Stimulated activated CD8-positive, alpha-beta memory T cell treated with anti-CD3 and anti-CD28 coated beads, Interleukin-12 subunit alpha, Interleukin-12 subunit beta, amount 100 ng/mL, for 4 hours (primary cell): ENCODE results near the gene CAPN2.
"Not testable (repeated sequence)": the region's sequence is repeated elsewhere in the genome, so short reads cannot be mapped to it uniquely, and the experiment has no call there.

Experiments used
- DNase-seq: peaks from one replicate; pipeline ENCODE4 v3.0.0-alpha.2; 2020; ENCODE audit warnings: low read depth

The CAPN2 gene

DNA sequence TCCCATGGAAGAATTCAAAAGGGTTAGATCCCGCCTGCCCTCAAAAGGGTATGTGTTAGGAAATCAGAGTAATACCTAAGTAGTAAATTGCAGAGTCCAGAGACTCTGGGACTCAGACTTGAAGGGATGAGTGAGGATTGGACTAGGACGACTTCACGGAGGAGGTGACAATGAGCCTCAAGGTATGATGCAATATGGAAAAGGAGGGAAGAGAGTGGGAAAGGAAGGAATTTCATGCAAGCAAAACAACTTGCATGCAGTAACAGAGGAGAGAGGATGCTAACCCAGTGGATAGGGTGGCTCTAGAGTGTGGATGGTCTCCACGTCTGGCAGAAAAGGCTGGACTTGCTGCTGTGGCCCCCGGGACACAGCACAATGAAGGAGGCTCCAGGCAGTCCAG lies 4.8 kb downstream of the CAPN2 start:
- no peak for DNase-seq

DNA sequence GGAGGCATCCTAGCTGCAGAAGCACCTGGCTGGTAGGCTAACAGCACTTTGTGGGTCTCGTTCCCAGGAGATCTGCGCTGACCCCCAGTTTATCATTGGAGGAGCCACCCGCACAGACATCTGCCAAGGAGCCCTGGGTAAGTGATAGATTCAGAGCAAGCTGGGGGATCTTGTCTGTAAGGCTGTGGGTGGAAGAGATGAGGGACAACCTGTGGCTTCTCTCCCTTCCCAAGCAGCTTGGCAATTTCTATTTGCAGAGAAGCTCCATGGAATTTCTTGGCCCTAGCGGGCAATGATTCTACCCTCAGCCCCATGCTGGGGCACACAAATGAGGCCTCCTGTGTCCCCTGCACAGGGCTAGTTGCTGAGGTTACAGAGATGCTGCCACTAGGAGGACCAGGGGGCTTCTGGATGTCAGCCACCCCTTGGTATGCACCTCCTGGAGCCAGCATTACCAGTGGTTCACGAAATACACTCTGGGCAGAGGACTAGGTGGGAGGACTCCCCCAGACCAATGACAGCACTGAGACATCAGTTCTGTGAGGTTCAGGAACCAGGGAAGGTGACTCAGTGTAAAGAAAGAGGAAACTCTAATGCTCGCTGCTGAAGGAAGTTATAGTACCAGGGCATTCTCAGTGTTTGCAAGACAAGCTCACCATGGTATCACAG lies 5.5 kb downstream of the CAPN2 start:
- DNase-seq, result no peak

DNA sequence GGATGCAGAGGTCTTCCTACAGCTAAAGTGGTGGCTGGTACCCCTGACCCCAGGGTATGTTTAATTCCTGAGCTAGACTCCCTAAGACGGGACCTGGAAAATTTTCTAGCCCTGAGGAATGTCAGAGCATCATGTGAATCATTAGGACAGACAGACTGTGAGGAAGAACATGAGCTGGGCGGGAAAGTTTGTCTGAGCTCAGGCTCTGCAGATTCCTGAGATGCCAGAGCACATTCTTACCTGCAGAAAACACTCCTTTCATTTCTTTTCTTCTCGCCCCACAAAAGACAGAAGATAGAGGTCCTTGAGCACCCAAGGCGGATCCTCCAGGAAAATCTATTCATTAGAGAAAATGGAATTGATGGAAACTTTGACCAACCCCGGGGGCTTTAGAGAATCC lies 6.5 kb downstream of the CAPN2 start:
- no peak for DNase-seq

DNA sequence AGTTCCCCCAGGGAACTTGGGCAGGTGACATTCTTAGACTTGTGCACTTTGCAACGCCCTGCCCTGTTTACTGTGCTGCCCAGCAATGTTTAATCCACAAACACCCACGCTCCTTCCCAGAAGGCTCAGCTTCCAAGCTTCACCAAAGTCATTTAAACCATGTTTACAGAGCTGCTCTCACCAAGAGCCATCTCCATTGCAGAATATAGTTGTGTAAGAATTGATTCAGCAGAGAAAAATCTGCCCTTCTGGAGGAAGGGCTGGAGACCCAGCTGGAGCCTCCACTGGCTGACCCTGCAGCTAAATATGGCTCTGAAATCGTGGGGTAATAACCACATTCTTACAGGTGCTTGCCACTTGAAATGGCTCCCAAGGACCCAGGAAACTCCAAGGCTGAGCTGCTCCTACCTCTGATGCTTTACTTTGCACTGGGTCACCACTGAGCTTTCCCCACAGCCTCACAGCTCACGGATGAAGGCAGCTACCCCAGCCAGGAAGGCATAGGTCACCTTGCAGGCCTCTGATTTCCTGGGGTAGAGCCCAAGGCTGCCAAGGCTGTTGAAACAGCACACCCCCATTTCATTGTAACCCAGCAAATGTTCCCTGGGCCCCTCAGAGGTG lies 8.7 kb downstream of the CAPN2 start:
- no peak for DNase-seq

DNA sequence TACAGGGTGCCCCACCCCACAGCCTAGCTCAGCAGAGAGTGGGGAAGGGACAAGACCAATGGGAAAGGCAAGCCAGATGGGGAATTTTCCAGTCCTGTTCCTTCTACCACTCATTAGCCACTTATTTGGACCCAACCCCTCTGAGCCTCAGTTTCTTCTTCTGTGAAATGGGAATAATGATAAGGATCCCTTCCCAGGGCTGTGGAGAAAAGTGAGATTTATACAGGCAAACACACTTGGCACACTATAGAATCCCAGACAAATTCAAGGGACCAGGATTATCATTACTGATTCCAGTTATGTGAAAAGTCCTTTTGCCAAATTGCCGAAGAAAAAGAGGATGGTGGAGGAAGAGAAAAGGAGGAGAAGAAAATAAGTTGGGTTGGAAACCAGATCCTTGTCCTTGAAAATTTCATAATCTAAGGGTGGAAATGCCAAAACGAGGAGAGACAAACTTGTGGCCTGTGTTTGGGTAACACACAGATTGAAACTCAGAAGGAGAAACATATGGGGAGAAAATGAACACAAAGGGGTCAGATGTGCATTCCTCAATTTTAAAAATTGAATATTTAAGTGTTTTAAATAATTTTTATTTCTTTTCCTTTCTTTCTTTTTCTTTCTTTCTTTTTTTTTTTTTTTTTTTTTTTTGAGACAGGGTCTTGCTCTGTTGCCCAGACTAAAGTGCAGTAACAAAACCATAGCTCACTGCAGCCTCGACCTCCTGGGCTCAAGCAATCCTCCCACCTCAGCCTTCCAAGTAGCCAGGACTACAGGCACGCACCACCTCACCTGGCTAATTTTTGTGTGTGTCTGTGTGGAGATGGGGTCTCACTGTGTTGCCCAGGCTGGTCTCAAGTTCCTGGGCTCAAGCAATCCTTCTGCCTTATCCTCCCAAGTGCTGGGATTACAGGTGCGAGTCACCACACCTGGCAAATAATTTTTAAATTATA lies 9.6 kb downstream of the CAPN2 start:
- DNase-seq, result no peak

DNA sequence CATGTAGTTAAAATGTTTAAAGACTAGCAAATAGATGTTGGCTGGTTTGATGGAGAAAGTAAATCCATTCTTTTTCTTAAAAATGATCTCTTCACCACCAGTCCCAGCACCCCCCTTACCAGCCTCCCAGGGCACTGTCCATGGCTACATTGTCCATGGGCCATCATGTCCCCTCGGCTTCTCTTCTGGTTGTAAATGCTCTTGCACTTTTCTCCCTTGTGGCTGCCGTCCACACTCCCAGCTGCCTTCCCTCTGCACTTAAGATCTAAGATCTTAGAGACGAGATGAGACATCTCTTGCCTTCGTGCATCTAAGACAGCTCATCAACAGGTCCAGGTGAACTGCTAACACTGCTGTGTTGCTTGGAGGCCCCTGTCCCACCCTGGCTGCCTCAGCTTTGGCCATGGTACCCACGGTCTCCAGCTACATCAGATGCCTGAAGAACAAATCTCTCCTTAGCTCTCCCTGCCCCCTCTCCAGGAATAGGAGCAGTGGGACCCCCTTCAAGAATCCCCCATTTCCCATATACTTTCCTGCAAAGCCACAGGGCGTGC lies 11.1 kb downstream of the CAPN2 start:
- no peak for DNase-seq

DNA sequence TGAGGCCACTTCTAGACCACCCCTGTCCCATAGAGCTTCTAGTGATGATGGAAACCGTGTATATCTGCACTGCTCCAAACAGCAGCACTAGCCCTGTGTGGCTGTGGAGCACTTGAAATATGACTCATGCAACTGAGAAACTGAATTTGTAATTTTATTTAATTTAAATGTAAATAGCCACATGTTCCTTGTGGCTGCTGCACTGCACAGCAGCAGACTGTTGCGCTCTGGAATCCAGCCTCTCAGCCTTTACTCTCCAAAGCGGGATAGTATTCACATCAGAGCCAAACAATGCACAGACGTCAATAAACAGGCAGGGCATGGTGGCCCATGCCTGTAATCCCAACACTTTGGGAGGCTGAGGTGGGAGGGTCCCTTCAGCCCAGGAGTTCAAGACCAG lies 12.0 kb downstream of the CAPN2 start:
- no peak for DNase-seq

DNA sequence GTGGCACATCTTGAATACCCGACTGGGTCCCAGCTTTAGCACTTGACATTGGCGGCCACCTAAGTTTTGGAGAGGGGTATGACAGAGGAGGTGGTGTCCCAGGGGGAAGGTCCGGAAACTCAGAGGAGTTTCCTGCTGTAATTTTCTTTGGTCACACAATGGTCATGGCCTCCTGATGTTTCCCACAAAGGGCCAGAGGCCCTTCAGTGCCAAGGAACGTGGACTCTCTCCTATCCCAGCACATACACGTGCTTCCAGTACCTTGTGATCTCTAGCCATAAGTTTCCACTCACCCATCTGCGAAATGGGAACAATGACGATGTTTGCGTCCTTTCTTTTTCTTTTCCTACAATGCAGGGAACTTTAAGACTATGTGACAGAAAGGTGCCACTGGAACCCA lies 13.2 kb downstream of the CAPN2 start:
- DNase-seq, result no peak

DNA sequence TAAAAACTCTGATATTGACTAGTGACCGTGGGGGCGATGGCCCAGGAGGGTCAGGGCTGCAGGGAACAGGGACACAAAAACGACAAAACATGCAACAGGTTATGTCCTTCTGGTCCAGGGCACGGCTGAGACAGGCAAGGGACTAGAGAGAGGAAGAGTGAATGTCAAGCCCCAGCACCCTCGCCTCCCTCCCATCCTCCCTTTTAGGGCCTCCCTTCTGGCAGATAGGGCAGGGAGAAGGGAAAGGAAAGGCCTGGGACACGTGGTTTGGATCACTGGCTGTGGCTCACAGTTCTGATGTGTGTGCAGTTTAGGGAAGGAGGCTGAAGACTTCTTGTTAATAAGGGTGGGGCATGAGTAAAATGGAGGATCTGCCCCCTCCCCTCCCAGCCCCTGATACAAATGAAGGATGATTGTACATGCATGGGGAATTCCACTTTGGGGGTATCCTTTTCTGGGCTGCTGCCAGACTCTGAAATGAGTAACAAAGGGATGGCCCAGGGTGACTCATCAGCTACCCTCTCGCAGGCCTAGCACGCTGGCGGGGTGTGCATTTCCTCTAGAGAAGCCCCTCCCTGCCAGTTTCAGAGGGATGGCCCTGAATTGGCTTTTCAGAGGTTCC lies 14.2 kb downstream of the CAPN2 start:
- peak; percentile 80 for DNase-seq

DNA sequence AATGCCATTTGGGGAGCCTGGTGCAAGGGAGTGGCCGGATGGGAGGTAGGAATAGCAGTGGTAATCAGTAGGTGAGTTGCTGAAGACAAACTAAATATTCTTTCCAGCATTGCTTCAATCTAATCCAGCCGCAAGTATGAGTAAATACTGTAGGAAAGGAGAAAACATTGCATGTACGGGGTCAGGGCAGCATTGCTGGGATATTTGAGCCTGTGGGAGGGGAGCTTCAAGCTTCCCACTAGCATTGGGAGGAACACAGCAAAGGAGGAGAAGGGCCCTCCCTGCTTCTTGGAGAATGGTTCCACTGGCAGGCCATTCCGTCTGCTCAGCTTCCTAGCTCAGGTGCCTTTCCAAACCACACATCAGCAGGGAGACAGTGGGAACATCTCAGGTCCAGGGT lies 15.2 kb downstream of the CAPN2 start:
- DNase-seq, result no peak

DNA sequence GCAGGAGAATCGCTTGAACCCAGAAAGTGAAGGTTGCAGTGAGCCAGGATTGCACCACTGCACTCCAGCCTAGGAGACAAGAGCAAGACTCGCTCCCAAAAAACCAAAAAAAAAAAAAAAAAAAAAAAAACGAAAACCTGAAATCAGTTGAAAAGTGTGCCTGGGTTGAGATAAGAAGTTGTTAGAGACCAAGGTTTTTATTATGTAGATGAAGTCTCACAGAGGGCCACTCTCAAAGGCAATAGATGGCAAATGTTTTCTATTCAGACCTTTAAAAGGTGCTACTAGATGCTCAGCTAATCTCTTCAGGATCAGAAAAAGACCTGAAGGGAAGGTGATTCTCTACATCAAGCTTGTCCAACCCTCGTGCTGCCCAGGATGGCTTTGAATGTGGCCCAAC lies 17.6 kb downstream of the CAPN2 start:
- DNase-seq, result no peak

DNA sequence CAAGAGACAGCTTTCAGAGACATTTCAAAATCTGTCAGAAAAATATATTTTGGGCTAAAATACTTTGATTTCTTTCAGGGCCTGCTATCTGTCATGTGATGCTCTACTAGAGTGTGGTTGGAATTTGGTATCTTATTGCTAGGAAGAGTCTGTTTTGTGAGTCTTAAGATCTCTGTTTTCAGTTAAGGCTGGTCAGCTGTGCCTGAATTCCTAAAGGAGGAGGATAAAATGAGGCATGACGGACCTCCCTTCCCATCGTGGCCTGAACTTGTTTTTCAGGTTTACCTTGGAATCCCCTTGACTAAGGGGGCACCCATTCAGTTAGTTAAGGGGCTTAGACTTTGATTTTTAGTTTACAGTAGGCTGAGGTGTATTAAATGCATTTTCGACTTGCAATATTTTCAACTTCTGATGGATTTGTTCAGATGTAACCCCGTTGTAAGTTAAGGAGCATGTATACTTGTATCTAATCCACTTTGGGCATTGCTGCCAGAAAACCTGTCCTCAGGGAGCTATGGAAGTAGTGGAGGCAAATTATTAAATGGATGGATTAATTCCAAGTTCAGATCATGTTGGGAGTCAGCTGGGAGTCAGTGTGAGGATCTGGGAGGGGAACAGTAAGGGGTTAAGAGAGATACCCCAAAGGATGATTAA lies 18.3 kb downstream of the CAPN2 start:
- DNase-seq, result no peak

DNA sequence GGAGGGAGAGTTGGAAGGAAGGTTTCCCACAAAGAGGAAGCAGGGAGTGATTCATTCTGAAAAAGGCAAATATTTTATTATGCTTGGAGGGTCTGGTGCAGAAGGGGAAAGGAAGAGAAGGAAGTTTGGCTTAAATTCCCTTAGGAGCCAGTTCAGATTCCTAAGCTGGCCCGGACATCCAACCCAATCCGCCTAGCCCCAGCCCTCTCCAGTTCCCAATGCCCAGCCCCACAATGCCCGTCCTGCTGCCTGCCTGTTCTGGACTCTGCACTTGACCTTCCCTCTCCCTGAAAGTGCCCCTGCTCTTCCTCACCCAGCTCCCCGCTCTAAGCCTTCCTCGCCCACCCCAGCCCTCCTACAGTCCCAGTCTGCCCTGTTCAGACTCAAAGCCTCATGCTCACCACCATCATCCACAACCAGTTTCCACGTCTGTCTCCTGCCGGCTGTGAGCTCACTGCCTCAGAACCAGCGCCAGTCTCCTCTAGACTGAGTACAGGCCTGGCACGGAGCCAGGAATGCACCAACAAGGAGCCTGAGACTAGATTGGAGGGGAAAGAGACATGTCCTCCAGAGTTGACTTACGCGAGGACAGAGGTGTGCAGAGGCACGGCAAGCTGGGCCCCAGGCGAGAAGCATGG lies 18.9 kb downstream of the CAPN2 start:
- no peak for DNase-seq

DNA sequence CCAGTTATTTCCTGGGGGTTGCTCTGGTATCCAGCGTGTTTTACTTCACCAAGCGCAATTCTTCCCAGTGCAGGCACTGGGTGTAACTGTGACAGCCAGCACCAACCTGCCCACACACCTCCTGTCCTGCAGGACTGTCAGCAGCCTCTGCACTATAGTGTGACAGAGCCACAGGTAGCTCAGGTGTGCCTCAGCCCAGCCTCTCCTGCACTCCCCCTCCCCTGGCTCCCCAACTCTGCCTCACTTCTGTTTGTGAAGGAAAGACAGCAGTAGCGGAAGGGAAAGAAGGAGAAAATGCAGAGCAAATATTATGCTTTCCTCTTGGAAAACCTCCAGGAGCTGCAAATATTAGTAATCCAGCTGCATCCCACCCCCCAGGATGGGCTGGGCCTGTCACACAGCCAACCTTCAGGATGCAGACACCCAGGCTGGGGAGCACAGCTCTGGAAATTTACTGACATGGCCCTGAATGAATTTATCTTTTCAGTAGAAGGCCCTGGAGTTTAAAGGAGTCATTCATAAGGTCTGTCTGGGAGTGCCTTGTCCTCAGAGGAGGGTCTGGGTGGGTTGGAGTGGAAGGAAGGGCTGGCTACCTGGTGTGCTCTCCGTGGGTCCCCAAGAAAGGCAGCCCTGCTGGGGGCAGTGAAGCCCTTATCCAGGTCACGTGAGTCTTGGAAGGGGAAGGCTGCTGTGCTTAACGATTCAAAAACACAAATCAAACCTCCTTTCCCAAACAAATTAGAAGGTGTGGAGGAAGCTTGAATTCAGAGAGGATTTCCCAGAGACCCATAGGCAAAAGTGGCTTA lies 20.9 kb downstream of the CAPN2 start:
- DNase-seq, result no peak

DNA sequence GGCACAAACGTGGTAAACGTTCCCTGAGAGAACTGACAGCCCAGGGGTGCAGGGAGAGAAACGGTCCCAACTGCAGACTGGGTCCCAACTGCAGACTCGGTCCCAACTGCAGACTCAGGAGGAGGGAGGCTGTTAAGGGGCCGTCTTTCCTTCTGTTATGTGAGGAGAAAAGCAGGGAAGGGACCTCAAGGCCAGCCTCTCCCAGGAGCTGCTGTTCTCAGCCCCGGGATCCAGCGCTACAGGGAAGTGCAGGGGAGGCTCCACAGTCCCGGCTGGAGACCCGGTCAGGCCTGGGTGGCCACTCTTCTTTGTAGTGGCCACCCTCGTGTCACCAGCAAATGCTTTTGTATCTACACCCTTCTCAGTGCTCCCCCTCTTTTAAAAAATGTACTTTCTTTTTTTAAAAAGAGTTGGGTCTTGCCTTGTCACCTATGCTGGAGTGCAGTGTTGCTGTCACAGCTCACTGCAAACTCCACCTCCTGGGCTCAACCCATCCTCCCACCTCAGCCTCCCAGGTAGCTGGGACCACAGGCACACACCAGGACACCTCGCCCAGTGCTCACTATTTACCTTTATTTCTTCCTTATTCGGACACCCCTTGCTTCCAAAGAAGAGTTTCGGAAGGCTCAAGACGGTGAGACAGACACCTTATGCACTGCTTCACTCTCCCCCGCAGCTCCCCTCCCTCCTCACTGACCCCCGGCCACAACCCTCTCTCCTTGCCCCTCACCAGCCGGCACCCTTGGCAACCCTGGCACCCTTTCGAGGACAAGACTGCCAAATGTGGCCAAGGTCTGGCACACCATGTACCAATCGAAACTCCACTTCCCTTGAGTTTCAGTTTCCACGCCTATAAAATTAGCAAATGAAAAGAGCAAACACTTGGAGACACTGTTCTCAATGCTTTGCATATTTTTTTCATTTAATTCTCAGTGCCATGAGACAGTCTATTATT lies 21.8 kb downstream of the CAPN2 start:
- DNase-seq, result no peak

DNA sequence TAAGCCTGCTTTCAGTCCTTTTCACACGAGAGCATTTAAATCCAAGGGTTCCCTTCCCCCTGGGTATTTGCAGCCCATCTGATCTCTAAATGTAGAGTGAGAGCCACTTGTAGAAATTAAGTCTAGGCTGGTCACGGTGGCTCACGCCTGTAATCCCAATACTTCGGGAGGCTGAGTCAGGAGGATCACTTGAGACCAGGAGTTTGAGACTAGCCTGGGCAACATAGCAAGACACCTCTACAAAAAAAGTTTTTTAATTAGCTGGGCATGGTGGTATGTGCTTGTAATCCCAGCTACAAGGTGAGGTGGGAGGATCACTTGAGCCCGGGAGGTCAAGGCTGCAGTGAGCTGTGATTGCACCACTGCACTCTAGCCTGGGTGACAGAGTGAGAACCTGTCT lies 24.3 kb downstream of the CAPN2 start:
- DNase-seq, result not testable (repeated sequence)

DNA sequence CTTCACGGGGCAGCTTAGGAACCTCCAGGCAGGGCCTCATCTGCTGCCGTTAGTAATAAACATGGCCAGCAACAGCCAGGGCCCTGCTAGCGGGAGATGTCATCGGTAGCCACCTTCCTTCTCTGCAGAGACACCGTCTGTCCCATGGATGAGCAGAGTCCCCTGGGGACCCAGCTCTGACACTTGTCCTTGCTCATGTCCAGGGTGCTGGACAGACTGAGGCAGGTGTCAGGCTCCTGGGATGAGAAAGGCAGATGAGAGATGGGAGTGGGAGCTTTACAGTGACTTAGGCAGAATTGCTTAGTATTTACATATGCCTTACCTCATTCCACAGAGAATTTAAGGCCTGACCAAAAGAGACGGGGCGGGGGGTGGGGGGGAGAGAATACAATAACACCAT lies 25.0 kb downstream of the CAPN2 start:
- no peak for DNase-seq

DNA sequence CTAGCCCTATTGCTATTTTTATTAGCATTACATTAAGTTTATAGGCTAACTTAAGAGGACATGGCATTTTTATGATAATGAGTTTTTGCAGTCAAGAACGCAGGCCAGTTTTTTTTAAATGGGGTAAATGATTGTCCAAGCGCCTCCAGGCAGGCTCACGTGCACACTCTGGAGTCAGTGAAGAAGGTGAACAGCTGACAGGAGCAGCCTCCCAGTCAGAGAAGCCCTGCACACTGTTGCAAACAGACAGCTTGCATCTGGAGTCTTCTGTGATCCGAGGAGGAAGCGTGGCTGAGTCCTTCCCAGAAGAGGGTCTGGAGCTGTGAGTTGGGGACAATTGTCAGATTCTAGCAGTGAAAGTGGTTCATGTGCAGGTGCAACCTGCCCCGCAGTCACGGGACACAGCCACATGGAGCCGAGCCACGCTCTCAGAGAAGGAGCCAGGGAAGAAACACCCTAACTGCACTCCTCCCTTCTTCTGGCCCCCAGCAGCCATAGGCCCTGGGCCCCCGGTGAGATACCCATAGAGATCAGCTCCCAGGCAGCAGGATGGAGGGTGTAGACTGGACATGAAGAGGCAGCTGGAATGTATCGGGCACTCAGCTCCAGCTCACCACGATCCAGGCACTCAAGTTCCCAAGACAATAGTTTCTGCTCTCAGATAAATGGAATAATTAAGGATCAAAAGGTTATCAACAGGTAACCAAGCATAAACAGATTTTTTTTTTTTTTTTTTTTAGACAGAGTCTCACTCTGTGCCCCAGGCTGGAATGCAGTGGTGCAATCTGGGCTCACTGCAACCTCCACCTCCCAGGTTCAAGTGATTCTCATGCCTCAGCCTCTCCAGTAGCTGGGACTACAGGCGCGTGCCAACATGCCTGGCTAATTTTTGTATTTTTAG lies 26.4 kb downstream of the CAPN2 start:
- no peak for DNase-seq
